Ovary (tissue), 10 donors: ENCODE data around the gene SMARCA5. TPM values are rescaled to one million over a fixed set of nuclear protein-coding genes. Genes with fewer than 3 reads are reported as not detected.

ENCODE experiments used
- DNase-seq, 5 donors: peaks; one replicate each; pipeline ENCODE4 v3.0.0-alpha.2; 2019 to 2020
- H3K27ac ChIP-seq, 2 donors: fragments of 200-600 bp; one replicate each; pipeline versions ENCODE4 v1.5.1 to v1.8.0; 2019 to 2022
- H3K27me3 ChIP-seq: fragments of 200-600 bp; one replicate; pipeline ENCODE4 v1.8.0; 2022
- H3K36me3 ChIP-seq: fragments of 200-600 bp; sonication (generic); one replicate; pipeline ENCODE4 v1.5.1; 2019
- H3K4me1 ChIP-seq: one replicate; pipeline ENCODE4 v1.8.1; 2013; ENCODE audit warnings: mild to moderate bottlenecking, moderate library complexity; ENCODE audit not compliant: insufficient read depth
- H3K4me3 ChIP-seq: fragments of 200-600 bp; sonication (generic); one replicate; pipeline ENCODE4 v1.5.1; 2017
- H3K9me3 ChIP-seq, 2 donors: fragments of 200-600 bp in 1 of 2; sonication (generic) in 1 of 2; one replicate each; pipeline versions ENCODE4 v1.5.1 to v1.8.1; 2013 to 2019; ENCODE audit warnings: mild to moderate bottlenecking in 1 of 2, moderate library complexity in 1 of 2
- CTCF ChIP-seq, 3 donors: fragments of 450-650 bp in 2 of 3; fragments of 200-600 bp in 1 of 3; IDR thresholded peaks; one replicate each; pipeline versions ENCODE4 v1.5.1 to v1.8.0; 2016 to 2022; ENCODE audit warnings: antibody characterized with exemption in 3 of 3, mild to moderate bottlenecking in 1 of 3
- EP300 ChIP-seq: sonication (generic); formaldehyde crosslinking; IDR thresholded peaks from one replicate; pipeline ENCODE4 v1.6.1; 2017; ENCODE audit warnings: antibody characterized with exemption
- POLR2A ChIP-seq: fragments of 450-650 bp; IDR thresholded peaks from one replicate; pipeline ENCODE4 v1.6.1; 2017; ENCODE audit warnings: antibody characterized with exemption, mild to moderate bottlenecking, moderate library complexity
- WGBS, 3 donors: extraction: QIAGEN DNeasy Blood & Tissue Kit in 1 of 3; methylation state at CpG; one replicate each; pipeline versions ENCODE4 v1.1.5 to v1.1.7; 2013 to 2017; 5-methylcytosine and 5-hydroxymethylcytosine counted together
- intact Hi-C, 4 donors: fragments of 100-400 bp; cut with DNase I; formaldehyde crosslinking; loops; one replicate each; pipeline versions ENCODE4 v1.11.0 to v1.15.1; 2022 to 2023
- long read RNA-seq, 3 donors: library from polyadenylated mRNA in 2 of 3; unstranded in 2 of 3; transcript quantifications; one replicate each; pipeline ENCODE4 v2.0.0 and lab custom pipeline, GENCODE V29; 2021 to 2026
- polyA plus RNA-seq, 2 donors: library from polyadenylated mRNA; stranded (reverse); fragments of 200-250 nt in 1 of 2; fragments of 350-450 nt in 1 of 2; fragmentation: Illumina TruSeq in 1 of 2; extraction: RNeasy Lipid Tissue Mini Kit (QIAGEN cat#74804) in 1 of 2; gene quantifications; one replicate each; pipeline ENCODE4 v1.2.3, GENCODE V29; 2013 to 2014
- total RNA-seq, 7 donors: library from RNA; depleted of rRNA in 2 of 7; stranded (reverse); fragments of >200 nt in 2 of 7; fragmentation: NEBNext Ultra II Directional in 3 of 7; extraction: Animal tissue kit (Norgen Biotek cat#: 25700) in 3 of 7; gene quantifications; one replicate each; pipeline versions ENCODE4 v1.1.0 to v1.2.4, GENCODE V29; 2016 to 2023
- donor health status: DM: no; HTN: no; CAD: no; lungs with moderate emphysema.
- donor health status: DM: no; HTN: no; CAD: no.
- donor health status: Bipolar disorder and iron deficiency.
- donor health status: DM: yes; HTN: yes; CAD: no.
- donor health status: DM: no; HTN: no; CAD: no.
- donor health status: DM: yes; HTN: yes; CAD: no.

SMARCA5 gene, protein sequence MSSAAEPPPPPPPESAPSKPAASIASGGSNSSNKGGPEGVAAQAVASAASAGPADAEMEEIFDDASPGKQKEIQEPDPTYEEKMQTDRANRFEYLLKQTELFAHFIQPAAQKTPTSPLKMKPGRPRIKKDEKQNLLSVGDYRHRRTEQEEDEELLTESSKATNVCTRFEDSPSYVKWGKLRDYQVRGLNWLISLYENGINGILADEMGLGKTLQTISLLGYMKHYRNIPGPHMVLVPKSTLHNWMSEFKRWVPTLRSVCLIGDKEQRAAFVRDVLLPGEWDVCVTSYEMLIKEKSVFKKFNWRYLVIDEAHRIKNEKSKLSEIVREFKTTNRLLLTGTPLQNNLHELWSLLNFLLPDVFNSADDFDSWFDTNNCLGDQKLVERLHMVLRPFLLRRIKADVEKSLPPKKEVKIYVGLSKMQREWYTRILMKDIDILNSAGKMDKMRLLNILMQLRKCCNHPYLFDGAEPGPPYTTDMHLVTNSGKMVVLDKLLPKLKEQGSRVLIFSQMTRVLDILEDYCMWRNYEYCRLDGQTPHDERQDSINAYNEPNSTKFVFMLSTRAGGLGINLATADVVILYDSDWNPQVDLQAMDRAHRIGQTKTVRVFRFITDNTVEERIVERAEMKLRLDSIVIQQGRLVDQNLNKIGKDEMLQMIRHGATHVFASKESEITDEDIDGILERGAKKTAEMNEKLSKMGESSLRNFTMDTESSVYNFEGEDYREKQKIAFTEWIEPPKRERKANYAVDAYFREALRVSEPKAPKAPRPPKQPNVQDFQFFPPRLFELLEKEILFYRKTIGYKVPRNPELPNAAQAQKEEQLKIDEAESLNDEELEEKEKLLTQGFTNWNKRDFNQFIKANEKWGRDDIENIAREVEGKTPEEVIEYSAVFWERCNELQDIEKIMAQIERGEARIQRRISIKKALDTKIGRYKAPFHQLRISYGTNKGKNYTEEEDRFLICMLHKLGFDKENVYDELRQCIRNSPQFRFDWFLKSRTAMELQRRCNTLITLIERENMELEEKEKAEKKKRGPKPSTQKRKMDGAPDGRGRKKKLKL
- total RNA-seq (10 to 100 TPM; 33.7 to 55.1 (median 40.8) TPM), polyA plus RNA-seq (10 to 100 TPM; 21.2 to 25.4 TPM)
- long read RNA-seq, donor 1, full-length matches to known transcripts = 5 of 290 reads
- long read RNA-seq, donor 1, partial matches to known transcripts = 277 of 290 reads
- long read RNA-seq, donor 1, other reads (novel, unspliced or antisense) = 8 of 290 reads
- long read RNA-seq, donor 2, full-length matches to known transcripts = 14 of 70 reads
- long read RNA-seq, donor 2, partial matches to known transcripts = 56 of 70 reads
- long read RNA-seq, donor 2, other reads (novel, unspliced or antisense) = 0 of 70 reads
- long read RNA-seq, donor 3, full-length matches to known transcripts = 170 of 188 reads
- long read RNA-seq, donor 3, partial matches to known transcripts = 8 of 188 reads
- long read RNA-seq, donor 3, other reads (novel, unspliced or antisense) = 10 of 188 reads

DNA sequence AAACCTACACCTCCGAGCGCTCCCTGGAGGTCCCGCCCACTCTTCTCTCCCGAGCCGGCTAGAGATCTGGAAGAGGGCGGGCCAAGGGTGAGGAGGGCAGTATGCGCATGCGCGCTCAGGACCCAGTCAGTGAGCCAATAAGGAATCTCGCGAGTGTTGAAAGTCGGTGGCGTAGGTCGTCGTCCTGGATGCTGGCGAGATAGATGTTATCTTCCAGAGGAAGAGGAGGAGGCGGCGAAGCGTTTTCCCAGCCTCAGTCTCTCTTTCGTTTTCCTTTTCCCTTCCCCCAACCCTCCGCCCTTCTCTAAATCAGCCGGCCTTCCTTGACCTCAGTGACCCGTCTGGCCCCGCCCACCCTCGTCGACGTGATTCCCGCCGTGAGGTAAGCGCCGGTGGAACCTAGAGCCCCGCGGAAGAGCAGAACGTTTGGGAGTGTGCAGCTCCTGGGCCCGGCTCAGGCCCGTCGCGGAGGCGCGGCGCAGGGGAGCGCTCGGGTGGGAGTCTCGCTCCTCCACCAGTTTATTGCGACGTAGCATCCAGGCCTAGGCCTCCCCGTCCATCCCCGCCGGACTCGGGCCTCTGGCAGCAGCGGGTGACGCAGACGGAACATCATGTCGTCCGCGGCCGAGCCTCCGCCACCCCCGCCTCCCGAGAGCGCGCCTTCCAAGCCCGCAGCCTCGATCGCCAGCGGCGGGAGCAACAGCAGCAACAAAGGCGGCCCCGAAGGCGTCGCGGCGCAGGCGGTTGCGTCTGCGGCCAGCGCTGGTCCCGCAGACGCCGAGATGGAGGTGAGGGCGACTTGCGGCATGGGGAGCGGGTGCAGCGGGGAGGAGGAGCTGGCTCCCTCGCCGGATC, at the start of gene SMARCA5:
SMARCA5 (plus strand) TSS at position 389 of the 855 bp plus-strand sequence; CDS start at position 612, 223 bp downstream.
- TF ChIP-seq EP300 (peak; percentile 58), CTCF (IDR thresholded peaks at IDR 0.05) (no peak), POLR2A (peak; percentile 83)
- Histone ChIP-seq H3K9me3 (no peaks in the 10 kb centered on the region), H3K27me3 (no peaks in the 10 kb centered on the region), H3K4me1 (peaks cover 3% of the 10 kb centered on the region), H3K27ac (peak within 1 kb of the TSS; percentile 98 to 99), H3K36me3 (no peaks in the 10 kb centered on the region), H3K4me3 (peak within 1 kb of the TSS; percentile 96)
- 0% methylated on average over 77 to 86 of the region's 86 CpGs for WGBS, 3 donors
- intact Hi-C loops = no loop called here
- peak; percentile 96 to 97 (median 96) for DNase-seq

- WGBS, 3 donors = 76 to 87% (median 81%) methylated on average over 1 of the region's 1 CpG
- Histone ChIP-seq H3K4me3 (no peak overlapping the region), H3K9me3 (no peaks in the 10 kb centered on the region), H3K36me3 (no peaks in the 10 kb centered on the region), H3K27me3 (no peaks in the 10 kb centered on the region), H3K4me1 (no peaks in the 10 kb centered on the region), H3K27ac (no peak overlapping the region)
- DNase-seq = no peak
- TF ChIP-seq POLR2A (no peak), CTCF (IDR thresholded peaks at IDR 0.05) (no peak), EP300 (no peak)
- intact Hi-C loops = no loop called here
Measured at GRCh38 chr4:143473334-143474126, 40.0 kb upstream of the SMARCA5 start.

DNA sequence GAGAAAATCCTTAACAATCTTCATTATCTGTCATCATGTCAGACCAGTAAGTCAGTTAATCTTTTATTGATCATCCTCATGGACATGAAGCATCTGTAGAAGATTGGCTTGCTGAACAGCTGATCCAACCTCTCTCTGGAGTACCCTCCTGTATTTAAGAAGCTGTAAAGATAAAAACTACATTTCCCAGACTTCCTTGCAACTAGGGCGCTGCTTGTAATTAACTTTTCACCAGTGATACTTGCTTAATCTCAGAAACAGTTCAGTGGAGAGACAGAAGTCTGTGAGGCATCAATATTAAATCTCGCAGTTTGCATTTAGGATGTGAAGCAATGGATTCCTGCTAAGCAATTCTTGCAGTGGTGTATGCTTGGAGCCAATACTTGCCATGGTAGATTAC, 36.0 kb upstream of the SMARCA5 start:
- DNase-seq = no peak
- intact Hi-C loops = no loop called here
- H3K27me3 ChIP-seq = no peaks in the 10 kb centered on the region
- no peak overlapping the region for H3K4me3 ChIP-seq
- H3K4me1 ChIP-seq = no peaks in the 10 kb centered on the region
- no peak overlapping the region for H3K27ac ChIP-seq
- H3K9me3 ChIP-seq = no peaks in the 10 kb centered on the region
- WGBS, 3 donors = 84 to 92% (median 85%) methylated on average over 2 of the region's 2 CpGs
- TF ChIP-seq POLR2A = no peak
- no peak for TF ChIP-seq EP300
- TF ChIP-seq CTCF (IDR thresholded peaks at IDR 0.05) = no peak
- no peaks in the 10 kb centered on the region for H3K36me3 ChIP-seq
